SK-N-MC (cell line): ENCODE data around the gene TALDO1.
A peak's percentile ranks its signal among the peaks of the same experiment; 100 is the strongest.

Experiments used
- DNase-seq: peaks from one replicate; pipeline ENCODE4 v3.0.0-alpha.2; 2011; ENCODE audit warnings: low read depth, low spot score
- H3K27ac ChIP-seq: fragments of 200-600 bp; sonication (generic); 2 replicates; pipeline ENCODE4 v1.5.1; 2016; ENCODE audit warnings: mixed run types
- H3K36me3 ChIP-seq: fragments of 200-600 bp; sonication (generic); 2 replicates; pipeline ENCODE4 v1.6.1; 2017; ENCODE audit warnings: antibody characterized with exemption, low read length, mixed read lengths; ENCODE audit not compliant: insufficient read depth
- H3K4me3 ChIP-seq: fragments of 200-600 bp; sonication (generic); 2 replicates; pipeline ENCODE4 v1.5.1; 2016
- H3K9ac ChIP-seq: fragments of 200-600 bp; sonication (generic); 2 replicates; pipeline ENCODE4 v1.8.0; 2017; ENCODE audit warnings: mixed run types, mixed read lengths; ENCODE audit not compliant: insufficient read length
- H3K9me3 ChIP-seq: fragments of 200-600 bp; sonication (generic); 2 replicates; pipeline ENCODE4 v1.6.1; 2017; ENCODE audit warnings: low read depth, mild to moderate bottlenecking, antibody characterized with exemption, low read length, moderate library complexity, mixed read lengths
- EZH2 ChIP-seq: fragments of 200-600 bp; sonication (generic); IDR thresholded peaks from one replicate; pipeline ENCODE4 v1.6.1; 2017; ENCODE audit warnings: antibody characterized with exemption
- FOXP2 ChIP-seq: optimal IDR thresholded peaks from 2 replicates; pipeline ENCODE3; 2011; ENCODE audit warnings: mild to moderate bottlenecking, moderate library complexity; ENCODE audit not compliant: insufficient read depth; ENCODE audit errors: extremely low read length, control extremely low read depth
- POLR2AphosphoS5 ChIP-seq: IDR thresholded peaks from 2 replicates; pipeline ENCODE4 v1.6.1; 2012; ENCODE audit warnings: mild to moderate bottlenecking, low read depth, low read length, borderline replicate concordance

Gene TALDO1

DNA sequence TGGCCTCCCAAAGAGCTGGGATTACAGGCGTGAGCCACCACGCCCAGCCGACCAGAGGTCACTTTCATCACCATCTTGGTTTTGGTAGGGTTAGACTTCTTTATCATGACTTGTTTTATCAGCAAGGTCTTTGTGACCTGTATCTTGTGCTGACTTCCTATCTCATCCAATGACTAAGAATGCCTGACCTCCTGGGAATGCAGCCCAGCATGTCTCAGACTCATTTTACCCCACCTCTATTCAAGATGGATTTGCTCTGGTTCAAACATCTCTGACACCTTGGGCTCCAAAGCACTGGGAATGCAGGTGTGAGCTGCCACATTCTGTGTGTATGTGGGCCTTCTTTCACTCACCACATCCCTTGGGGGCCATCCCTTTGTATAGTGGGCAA is 5.1 kb upstream of the TALDO1 start:
- Histone ChIP-seq H3K9ac (no peak overlapping the region), H3K9me3 (no peaks in the 10 kb centered on the region), H3K27ac (no peak overlapping the region), H3K36me3 (no peaks in the 10 kb centered on the region), H3K4me3 (no peak overlapping the region)
- DNase-seq: no peak
- TF ChIP-seq POLR2AphosphoS5 (no peak), FOXP2 (no peak), EZH2 (no peak)

- Histone ChIP-seq H3K9ac (no peak overlapping the region), H3K9me3 (no peaks in the 10 kb centered on the region), H3K4me3 (no peak overlapping the region), H3K36me3 (no peaks in the 10 kb centered on the region), H3K27ac (no peak overlapping the region)
- no peak for TF ChIP-seq POLR2AphosphoS5
- no peak for TF ChIP-seq FOXP2
- no peak for TF ChIP-seq EZH2
- DNase-seq: no peak
Observed at GRCh38 chr11:742571-743201, 4.6 kb upstream of the TALDO1 start.

DNA sequence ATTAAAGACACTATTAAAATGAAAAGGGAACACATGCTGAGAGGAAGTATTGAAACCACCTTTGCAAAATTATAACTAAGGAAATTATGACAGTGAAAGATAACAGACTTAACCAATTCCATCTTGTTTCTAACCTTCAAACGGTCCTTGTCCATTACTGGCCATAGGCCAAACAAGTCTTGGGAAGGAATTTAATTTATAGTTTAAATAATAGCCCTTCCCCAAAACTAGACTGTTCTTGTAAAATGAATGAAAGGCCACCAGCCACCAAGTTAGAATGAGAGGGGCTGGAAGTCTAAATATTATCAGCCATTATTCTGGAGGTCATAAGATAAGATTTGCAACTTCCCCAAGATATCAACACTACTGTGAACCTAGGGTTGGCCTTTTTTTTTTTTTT is 1.8 kb upstream of the TALDO1 start:
- no peak overlapping the region for H3K9ac ChIP-seq
- no peak overlapping the region for H3K4me3 ChIP-seq
- H3K9me3 ChIP-seq: no peaks in the 10 kb centered on the region
- TF ChIP-seq POLR2AphosphoS5 (no peak), FOXP2 (no peak), EZH2 (no peak)
- no peak for DNase-seq
- no peaks in the 10 kb centered on the region for H3K36me3 ChIP-seq
- no peak overlapping the region for H3K27ac ChIP-seq

DNA sequence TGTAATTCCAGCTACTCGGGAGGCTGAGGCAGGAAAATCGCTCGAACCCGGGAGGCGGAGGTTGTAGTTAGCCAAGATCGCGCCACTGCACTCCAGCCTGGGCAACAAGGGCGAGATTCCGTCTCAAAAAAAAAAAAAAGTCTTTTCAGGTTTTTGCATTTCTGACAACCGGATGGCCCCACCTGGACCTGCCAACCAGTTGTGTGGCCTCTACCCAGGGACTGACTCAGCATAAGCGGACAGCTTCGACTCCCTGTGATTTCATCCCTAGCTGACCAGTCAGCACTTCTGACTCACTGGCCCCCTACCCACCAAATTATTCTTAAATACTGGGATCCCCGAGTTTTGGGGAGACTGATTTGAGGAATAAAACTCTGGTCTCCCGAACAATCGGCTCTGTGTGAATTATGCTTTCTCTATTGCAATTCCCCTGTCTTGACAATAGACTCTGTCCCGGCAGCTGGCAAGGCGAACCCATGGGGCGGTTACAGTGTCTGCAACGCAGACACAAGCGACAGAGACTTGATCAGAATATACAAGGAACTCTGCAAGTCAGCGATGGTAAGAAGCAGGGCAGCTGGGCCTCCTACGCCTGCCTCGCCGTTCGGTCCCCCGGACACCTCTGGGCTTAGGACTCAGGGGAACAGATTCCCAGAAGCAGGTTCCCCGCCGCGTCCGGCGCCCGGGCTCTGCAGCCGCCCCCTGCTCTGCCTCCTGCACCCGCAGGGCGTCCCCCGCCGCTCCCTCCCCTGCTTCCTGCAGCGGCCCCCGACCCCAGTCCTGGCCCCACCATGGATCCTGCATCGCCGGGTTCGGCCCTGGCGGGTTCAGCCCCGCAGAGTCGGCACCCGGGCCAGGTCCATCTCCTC is 741 bp upstream of the TALDO1 start:
- peak overlapping the region; percentile 95 for H3K4me3 ChIP-seq
- H3K9me3 ChIP-seq: no peaks in the 10 kb centered on the region
- TF ChIP-seq FOXP2 (no peak), POLR2AphosphoS5 (no peak), EZH2 (no peak)
- DNase-seq: no peak
- no peak overlapping the region for H3K27ac ChIP-seq
- H3K36me3 ChIP-seq: no peaks in the 10 kb centered on the region
- peak overlapping the region; percentile 75 for H3K9ac ChIP-seq

DNA sequence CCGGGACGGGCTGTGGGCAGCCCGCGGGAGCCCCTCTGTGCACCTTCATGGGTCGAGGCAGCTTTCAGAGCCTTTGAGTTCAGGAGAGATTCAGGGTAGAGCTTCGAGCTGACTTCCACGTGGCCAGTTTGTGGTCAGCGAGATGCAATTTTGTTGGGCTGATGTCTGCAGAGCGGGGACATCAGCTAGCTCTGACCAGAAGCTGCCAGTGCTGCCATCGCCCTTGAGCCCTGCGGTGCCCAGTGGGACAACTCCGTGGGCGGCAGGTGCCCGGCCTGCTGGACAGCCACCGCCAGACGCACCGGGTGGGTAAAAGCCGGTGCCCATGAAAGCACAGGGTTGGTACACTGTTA is 719 bp downstream of the TALDO1 start:
- DNase-seq: no peak
- Histone ChIP-seq H3K27ac (peak overlapping the region; percentile 37; the same call in 1 of the 2 replicates), H3K36me3 (no peaks in the 10 kb centered on the region), H3K9me3 (no peaks in the 10 kb centered on the region), H3K9ac (peak overlapping the region; percentile 74), H3K4me3 (peak overlapping the region; percentile 95)
- TF ChIP-seq POLR2AphosphoS5: no peak
- no peak for TF ChIP-seq FOXP2
- no peak for TF ChIP-seq EZH2

DNA sequence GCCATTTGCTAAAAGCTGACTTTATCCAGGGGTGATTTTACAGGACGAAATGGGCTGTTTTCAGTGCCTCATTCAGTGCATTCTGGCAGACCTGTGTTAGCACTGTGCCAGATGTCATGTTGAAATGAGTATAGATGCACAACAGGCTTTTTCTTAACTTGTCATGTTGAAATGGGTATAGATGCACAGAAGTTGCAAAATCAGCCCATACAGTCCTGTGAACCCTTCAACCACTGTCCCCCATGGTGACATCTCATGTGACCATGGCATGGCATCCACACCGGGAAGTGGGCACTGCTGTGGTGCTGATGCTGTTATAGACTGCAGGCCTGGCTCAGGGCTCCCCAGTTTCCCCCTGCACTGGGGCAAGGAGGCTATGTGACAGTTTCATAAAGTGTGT is 2.5 kb downstream of the TALDO1 start:
- H3K9me3 ChIP-seq: no peaks in the 10 kb centered on the region
- no peaks in the 10 kb centered on the region for H3K36me3 ChIP-seq
- DNase-seq: no peak
- peak overlapping the region; percentile 37 for H3K9ac ChIP-seq
- TF ChIP-seq FOXP2: no peak
- TF ChIP-seq EZH2: no peak
- no peak for TF ChIP-seq POLR2AphosphoS5
- no peak overlapping the region for H3K27ac ChIP-seq
- no peak overlapping the region for H3K4me3 ChIP-seq

GRCh38 chr11:760236-760635 is 13.0 kb downstream of the TALDO1 start:
- no peak overlapping the region for H3K4me3 ChIP-seq
- H3K36me3 ChIP-seq: peaks cover 68% of the 10 kb centered on the region
- no peak; the same call in 1 of the 2 replicates for TF ChIP-seq POLR2AphosphoS5
- TF ChIP-seq EZH2: no peak
- no peak for TF ChIP-seq FOXP2
- H3K27ac ChIP-seq: no peak overlapping the region
- no peak overlapping the region for H3K9ac ChIP-seq
- H3K9me3 ChIP-seq: no peaks in the 10 kb centered on the region
- DNase-seq: no peak

- Histone ChIP-seq H3K27ac (no peak overlapping the region), H3K36me3 (peaks cover 67% of the 10 kb centered on the region), H3K9ac (no peak overlapping the region), H3K4me3 (no peak overlapping the region), H3K9me3 (no peaks in the 10 kb centered on the region)
- no peak for DNase-seq
- TF ChIP-seq POLR2AphosphoS5 (no peak), FOXP2 (no peak), EZH2 (no peak)
Observed at GRCh38 chr11:761526-762108, 14.4 kb downstream of the TALDO1 start.
